GM08714 (cell line): Measurements from ENCODE around the gene INSL3.

ENCODE experiments used
- H3K4me3 ChIP-seq: fragments of 200-500 bp; sonication (Bioruptor generic); 2 replicates; pipeline ENCODE4 v1.5.1; 2014; ENCODE audit warnings: mild to moderate bottlenecking, low read length, inconsistent platforms
- ZNF274 ChIP-seq: IDR thresholded peaks from 2 replicates; pipeline ENCODE4 v1.6.1; 2012; ENCODE audit warnings: mild to moderate bottlenecking, low read depth, low read length

The INSL3 gene, protein sequence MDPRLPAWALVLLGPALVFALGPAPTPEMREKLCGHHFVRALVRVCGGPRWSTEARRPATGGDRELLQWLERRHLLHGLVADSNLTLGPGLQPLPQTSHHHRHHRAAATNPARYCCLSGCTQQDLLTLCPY

DNA sequence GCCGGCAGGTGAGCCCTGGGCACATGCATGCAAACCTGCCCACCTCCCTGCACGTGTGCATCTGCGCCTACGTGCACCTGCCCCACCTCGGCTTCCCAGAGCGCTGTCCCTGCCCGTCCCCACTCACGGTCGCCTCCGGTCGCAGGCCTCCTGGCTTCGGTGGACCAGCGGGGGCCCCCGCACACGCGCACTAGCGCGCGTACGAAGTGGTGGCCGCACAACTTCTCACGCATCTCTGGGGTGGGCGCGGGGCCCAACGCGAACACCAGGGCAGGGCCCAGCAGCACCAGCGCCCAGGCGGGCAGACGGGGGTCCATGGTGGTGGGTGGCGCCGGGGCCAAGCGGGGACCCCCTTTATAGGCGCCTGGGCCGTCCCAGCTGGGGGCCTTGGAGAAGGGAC is at the start of gene INSL3:
TSS of gene INSL3 (minus strand) at position 330 of the 400 bp plus-strand sequence. CDS start at position 317, 13 bp downstream.
- no peak within 1 kb of the TSS for H3K4me3 ChIP-seq
- no peak for TF ChIP-seq ZNF274

DNA sequence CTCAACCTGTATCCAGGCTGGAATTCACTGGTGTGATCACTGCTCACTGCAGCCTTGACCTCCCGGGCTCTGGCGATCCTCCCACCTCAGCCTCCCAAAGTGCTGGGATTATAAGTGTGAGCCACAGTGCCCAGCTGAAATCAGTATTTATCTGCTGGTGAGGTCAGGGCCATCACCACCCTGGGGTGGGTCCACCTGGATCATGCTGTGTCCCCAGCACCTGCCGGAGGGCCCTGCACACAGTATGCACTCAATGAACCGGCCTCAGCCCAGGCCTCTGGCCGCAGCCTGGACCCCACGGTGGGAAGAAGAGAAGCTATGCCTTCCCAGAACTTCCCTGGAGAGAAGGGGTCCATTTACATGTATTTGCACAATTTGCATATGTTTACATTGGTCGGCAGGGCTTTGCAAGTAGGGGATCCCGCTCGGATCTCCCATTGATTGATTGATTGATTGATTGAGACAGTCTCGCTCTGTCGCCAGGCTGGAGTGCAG is 47.8 kb upstream of the INSL3 start:
- H3K4me3 ChIP-seq = no peak overlapping the region
- TF ChIP-seq ZNF274 = no peak

DNA sequence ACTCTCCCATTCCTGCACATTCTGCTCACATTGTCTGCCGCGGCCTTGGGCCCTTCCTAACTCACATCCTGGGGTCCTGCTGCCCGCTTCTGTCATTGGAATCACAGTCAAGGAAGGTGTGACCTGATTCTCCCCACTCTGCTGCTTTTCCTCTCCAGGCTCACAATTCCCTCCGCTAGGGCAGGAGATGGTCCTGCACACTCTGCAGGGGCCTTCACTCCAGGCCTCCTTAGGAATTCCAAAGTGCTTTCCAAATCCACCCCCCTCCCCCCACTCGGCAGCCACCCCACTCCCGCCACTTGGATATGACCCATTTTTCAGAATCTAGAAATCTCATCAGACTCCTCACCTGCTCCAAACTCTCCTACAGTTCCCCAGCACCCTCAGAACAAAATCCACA is 47.4 kb upstream of the INSL3 start:
- TF ChIP-seq ZNF274 = no peak
- no peak overlapping the region for H3K4me3 ChIP-seq

DNA sequence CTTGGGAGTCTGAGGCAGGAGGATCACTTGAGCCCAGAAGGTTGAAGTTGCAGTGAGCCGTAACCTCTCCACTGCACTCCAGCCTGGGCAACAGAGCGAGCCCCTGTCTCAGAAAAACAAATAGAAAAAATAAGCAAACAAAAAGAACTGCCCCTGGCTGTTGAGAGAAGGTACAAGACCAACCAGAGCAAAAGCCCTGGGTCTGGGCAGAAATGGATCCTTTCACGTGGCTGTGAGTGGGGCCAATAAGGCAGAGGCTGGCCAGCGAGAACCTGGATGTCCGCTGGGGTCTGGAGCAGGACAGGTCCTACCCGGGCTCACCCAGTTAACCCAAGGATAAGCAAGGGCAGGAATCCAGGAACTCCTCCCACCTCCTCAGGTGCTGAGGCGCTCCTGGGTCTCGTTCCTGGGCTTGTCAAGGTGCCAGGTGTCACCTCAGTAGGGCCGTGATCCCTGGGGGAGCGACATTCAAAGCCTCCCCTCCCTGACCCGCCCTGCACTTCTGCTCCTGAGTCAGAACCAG is 45.7 kb upstream of the INSL3 start:
- H3K4me3 ChIP-seq = no peak overlapping the region
- no peak for TF ChIP-seq ZNF274

DNA sequence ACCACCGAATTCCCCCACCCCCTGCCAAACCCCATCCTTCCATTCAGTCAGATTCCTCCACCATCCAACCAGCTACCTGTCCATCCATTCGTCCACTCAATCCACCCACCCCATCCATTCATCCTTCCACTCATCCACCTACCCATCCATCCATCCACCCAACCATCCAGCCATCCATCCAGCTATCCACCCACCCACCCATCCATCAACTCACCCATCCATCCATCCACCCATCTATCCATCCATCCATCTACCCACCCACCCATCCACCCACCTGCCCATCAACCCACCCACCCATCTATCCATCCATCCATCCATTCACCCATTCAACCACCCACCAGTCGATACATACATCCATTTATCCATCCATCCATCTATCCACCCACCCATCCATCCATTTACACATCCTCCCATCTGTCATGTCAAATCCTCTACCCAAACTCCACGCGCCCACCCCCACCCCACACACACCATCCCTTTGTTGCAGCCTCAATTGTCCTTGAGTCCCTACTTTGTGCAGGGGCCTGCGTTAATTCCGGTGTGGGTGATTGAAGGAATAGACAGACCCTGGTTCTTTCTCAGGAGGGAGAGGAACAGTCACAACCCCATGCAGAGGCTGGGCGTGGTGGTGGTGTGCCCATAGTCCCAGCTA is 45.1 kb upstream of the INSL3 start:
- no peak overlapping the region for H3K4me3 ChIP-seq
- no peak for TF ChIP-seq ZNF274

DNA sequence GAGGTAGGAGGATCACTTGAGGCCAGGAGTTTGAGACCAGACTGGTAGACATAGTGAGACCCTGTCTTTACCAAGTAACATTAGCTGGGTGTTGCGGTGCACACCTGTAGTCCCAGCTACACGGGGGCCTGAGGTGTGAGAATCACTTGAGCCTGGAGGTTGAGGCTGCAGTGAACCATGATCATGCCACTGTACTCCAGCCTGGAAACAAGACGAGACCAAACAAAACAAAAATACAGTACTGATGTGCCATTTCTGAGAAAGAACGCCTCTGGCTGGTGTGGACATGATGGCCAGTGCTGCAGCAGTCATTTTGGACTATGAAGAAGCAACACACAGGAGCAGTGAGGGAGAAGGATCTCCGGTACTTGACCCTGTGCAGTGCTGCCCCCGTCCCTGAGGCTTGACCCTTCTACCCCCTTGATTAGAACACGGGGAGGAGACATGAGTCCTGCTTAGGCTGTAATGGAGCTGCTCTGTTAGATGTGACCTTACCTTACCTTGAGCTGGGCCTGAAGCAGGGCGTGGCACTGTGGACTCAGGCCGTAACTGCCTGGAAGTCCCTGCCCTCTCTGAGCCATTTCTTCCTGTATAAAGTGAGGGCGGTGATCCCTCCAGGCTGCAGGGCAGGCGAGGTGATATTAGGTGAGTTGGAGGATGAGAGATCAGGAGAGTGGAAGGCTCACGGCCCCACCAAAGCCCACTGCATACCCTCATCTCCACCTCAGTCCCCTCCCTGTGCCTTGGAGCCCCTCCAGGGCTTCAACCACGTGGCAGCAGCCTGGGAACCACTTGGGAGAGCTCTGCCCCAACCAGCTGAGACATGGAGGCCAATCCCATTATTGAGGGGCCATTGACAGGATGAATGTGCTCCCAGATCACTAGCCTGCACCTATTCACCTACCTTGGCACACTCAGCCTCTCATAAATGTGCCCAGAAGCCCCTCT is 44.3 kb upstream of the INSL3 start:
- no peak for TF ChIP-seq ZNF274
- H3K4me3 ChIP-seq = no peak overlapping the region

DNA sequence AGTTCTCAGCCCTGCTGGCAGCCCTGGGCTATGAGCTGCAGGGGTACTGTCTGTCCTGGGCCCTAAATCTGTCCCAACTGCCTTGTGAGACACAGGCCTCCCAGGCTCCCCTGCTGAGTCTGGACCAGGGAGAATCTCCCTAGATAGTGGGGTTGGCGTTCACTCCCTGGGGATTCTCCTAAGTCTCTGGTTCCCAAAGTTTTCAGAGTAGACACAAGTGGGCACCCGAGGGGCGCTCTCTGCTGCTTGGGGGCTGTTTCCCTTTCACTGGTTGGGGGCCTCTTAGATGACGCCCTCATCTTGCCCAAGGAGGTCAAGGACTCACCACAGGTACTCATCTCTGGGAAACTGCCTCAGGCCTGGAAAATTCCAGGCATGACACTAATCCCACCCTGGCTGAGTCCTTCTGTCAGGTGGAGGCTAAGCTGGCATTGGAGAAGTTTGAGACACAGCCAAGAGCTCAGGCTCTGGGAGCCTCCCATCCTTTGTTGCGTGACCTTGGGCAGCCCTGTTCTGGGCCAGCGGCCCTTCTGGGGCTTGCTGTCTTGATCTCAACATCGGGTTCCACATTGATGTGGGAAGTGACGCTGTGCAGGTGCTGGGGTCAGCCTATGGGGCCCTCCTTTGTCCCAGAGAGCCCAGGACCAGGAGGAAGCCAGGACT is 42.3 kb upstream of the INSL3 start:
- TF ChIP-seq ZNF274 = no peak
- no peak overlapping the region for H3K4me3 ChIP-seq

DNA sequence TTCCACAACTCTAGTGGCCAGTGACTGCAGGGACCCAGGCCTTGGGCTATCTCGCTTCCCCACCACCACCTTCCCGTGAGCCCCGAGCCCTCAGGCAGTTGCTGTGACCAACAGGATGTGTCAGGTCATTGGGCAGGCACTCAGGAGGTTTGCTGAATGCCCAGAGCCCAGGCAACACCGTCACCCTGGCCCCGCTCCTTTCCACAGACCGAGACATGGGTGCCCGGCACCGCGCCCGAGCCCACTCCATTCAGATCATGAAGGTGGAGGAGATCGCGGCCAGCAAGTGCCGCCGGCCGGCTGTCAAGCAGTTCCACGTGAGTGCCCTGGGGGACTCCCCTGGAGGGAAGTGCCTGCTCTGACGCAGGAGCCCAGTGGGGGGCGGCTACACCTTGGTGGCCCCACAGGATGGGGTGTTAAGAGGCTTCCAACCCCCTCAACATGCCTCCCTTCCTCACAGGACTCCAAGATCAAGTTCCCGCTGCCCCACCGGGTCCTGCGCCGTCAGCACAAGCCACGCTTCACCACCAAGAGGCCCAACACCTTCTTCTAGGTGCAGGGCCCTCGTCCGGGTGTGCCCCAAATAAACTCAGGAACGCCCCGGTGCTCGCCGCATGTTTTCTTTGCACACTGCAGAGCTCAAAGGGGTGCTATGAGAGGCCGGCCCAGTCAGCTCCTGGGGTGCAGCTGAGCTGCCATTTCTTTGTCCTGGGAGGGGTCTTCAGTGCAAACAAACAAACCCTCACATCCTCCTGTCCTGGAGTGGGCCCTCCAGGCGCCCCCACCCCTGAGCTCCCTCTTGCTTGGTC is 41.6 kb upstream of the INSL3 start:
- H3K4me3 ChIP-seq = no peak overlapping the region
- no peak for TF ChIP-seq ZNF274

DNA sequence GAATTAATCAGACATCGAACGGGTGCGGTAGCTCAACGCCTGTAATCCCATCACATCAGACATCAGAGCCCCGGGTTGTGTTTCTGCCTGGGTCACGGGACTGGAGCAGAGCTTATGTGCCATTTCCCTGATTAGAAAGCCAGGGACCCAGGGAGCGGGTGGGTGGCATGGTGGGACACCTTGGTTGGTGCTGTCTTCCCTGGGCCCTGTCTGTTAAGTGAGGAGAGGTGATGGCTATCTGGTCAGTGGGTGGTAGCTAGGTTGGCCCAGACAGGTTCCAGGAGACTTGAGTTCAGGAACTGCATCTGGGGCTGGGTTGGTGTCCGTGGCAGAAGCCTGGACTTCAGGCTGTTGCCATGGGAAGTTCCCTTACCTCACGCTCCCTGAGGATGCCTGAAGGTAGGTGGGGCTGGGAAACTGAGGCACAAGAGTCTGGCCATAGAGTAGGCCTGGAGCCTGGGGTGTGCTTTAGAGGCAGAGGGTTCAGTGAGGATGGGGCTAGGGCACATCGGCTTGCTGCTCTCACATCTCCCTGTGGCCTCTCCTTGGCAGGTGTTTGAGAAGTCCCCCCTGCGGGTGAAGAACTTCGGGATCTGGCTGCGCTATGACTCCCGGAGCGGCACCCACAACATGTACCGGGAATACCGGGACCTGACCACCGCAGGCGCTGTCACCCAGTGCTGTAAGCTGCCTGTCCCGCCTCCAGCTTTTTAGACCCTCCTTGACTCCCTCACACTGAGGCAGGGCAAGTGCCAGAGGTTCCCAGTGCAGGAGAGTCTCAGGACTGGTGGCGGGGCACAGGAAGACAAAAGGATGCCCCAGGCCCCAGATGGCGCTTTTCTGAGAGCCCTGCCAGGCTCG is 40.5 kb upstream of the INSL3 start:
- TF ChIP-seq ZNF274 = no peak
- peak overlapping the region; percentile 80; the same call in 1 of the 2 replicates for H3K4me3 ChIP-seq

DNA sequence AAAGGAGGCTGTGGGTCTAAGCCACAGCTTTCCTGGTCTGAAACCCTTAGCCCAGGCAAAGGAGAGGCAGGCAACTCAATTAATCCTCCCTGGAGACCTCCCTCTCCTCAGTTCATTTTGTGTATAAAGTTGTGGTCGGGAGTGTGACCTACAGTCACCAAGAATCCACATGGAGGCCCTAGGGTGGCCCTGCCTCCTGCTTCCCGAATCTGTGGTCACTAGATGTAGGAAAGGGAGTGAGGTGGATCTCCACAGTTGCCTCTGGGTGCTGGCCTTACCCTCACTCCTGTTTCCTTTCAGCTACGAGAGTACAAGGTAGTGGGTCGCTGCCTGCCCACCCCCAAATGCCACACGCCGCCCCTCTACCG is 39.7 kb upstream of the INSL3 start:
- no peak for TF ChIP-seq ZNF274
- H3K4me3 ChIP-seq = peak overlapping the region; percentile 80

DNA sequence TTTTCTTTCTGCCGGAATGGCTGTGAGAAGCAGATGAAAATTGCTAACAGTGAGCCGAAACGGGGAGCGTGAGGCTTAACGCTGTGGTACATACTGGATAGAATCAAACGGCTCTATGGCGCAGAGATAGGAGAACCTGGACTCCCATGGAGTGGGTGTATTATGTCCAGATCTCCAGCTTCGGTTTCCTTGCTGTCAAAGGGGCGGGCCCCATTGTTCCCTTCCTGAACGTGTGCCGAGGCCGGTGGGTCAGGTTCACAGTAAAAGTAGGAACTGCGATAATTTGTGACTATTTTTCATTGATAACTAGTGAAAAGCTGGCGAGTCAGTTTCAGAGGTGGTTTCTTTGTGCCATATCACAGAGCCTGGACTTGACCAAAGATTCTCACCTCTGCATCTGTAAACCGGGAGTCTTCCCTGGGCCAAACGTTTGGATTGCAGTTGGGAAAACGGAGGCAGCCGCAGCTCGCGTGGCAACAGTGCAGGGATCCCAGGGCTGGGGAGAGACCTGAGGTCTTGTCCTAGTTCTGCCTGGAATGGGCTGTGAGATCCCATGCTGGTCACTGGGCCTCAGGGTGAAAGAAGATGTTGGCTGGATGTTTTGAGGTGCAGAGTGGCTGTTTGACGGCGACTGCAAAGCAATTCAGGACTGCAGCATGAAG is 39.1 kb upstream of the INSL3 start:
- H3K4me3 ChIP-seq = peak overlapping the region; percentile 80
- TF ChIP-seq ZNF274 = no peak
